Measurements from ENCODE around the gene FOXP3. TPM values are rescaled to one million over a fixed set of nuclear protein-coding genes. Genes with fewer than 3 reads are reported as not detected.

Gene FOXP3
- total RNA-seq, 1 experiment from 2014 or later = 0.15 TPM

- Histone ChIP-seq H2AFZ (ENCODE audit: low read depth, low read length, poor library complexity, severe bottlenecking) (no peak overlapping the region), H4K20me1 (ENCODE audit: insufficient read depth) (no peaks in the 10 kb centered on the region), H3K36me3 (ENCODE audit: control insufficient read depth in 1 of 2, insufficient read depth in 2 of 2, low read length in 2 of 2) (no peaks in the 10 kb centered on the region), H3K79me2 (ENCODE audit: insufficient read depth, low read length) (no peaks in the 10 kb centered on the region), H3K9me3 (ENCODE audit: control insufficient read depth in 1 of 2, insufficient read depth in 1 of 2, low read depth in 1 of 2, low read length in 2 of 2) (no peaks in the 10 kb centered on the region), H3K9me2 (ENCODE audit: insufficient read depth) (no peaks in the 10 kb centered on the region), H3K4me3 (replicated peaks in 1 of 2; ENCODE audit: low read depth in 1 of 2, low read length in 2 of 2) (no peak overlapping the region), H3K27ac (ENCODE audit: low read depth, low read length) (no peak overlapping the region), H3K27me3 (ENCODE audit: insufficient read depth, low read length) (no peaks in the 10 kb centered on the region), H3K4me2 (ENCODE audit: low read length) (peak overlapping the region; percentile 24; the same call in 1 of the 2 replicates), H3K4me1 (ENCODE audit: control insufficient read depth in 1 of 2, insufficient read depth in 2 of 2, low read length in 2 of 2) (no peaks in the 10 kb centered on the region), H3K9ac (ENCODE audit: low read length) (no peak overlapping the region)
- DNase-seq (ENCODE audit: low read depth, low spot score) (peak; percentile 51), ATAC-seq (peak; percentile 97)
- CTCF ChIA-PET = interaction anchor here (0.6 to 1.4 kb wide), 6 partner anchors 23 to 547 kb away, joined by 3 to 5 read pairs (median 4); no protein-coding TSS in a partner anchor
- TF ChIP-seq POLR2AphosphoS5 (IDR thresholded peaks at IDR 0.05; ENCODE audit: low read depth, low read length) = no peak
- peak; percentile 54 to 63 (median 60); a peak in 5 of 6 replicates for TF ChIP-seq CTCF (IDR thresholded peaks at IDR 0.05 in 2 of 3, conservative IDR thresholded peaks at IDR 0.05 in 1 of 3; ENCODE audit: borderline replicate concordance in 1 of 3, insufficient read depth in 1 of 3, low read depth in 2 of 3, low read length in 2 of 3)
- no peak for TF ChIP-seq SP1 (IDR thresholded peaks at IDR 0.05; ENCODE audit: low read depth)
- TF ChIP-seq RAD21 (IDR thresholded peaks at IDR 0.05; ENCODE audit: low read depth) = peak; percentile 61
- no peak for TF ChIP-seq POLR2A (IDR thresholded peaks at IDR 0.05; ENCODE audit: borderline replicate concordance, extremely low read depth, insufficient read depth, insufficient read length)
- TF ChIP-seq YY1 (IDR thresholded peaks at IDR 0.05; ENCODE audit: extremely low read depth, insufficient replicate concordance, low read depth, low read length) = peak; percentile 37
- TF ChIP-seq ZBTB33 (IDR thresholded peaks at IDR 0.05; ENCODE audit: extremely low read depth, insufficient replicate concordance, low read length) = no peak
- no peak for TF ChIP-seq REST (IDR thresholded peaks at IDR 0.05; ENCODE audit: low read depth)
- no peak for TF ChIP-seq JUND (IDR thresholded peaks at IDR 0.05)
- TF ChIP-seq ZFX (IDR thresholded peaks at IDR 0.05) = no peak
- no peak for TF ChIP-seq FOSL1 (IDR thresholded peaks at IDR 0.05; ENCODE audit: low read depth)
- no peak for TF ChIP-seq SRF (IDR thresholded peaks at IDR 0.05; ENCODE audit: low read depth)
- no peak for TF ChIP-seq EGR1 (IDR thresholded peaks at IDR 0.05; ENCODE audit: low read depth)
- no peak for TF ChIP-seq ZNF274 (IDR thresholded peaks at IDR 0.05; ENCODE audit: low read depth, low read length)
- TF ChIP-seq ATF3 (IDR thresholded peaks at IDR 0.05) = no peak
- no peak for TF ChIP-seq EZH2phosphoT487 (IDR thresholded peaks at IDR 0.05; ENCODE audit: borderline replicate concordance)
- intact Hi-C loops (cut with micrococcal nuclease) = loop anchor here (5.0 kb wide), 1 partner anchor 461 kb away; no protein-coding TSS in a partner anchor
- POLR2A ChIA-PET = no interaction called here
- BruUV-seq (replicated peaks) = no TSS peak
- RAD21 ChIA-PET (ENCODE audit: low non-redundant PET in 1 of 2, low total read pairs in 2 of 2, uncharacterized antibody in 2 of 2, unreplicated experiment in 2 of 2) = no interaction called here
Observed at GRCh38 chrX:49291615-49292337, 27.3 kb upstream of the FOXP3 start.

Data from HCT116 (cell line).